ENCODE measurements around the gene AMOTL1. TPM values are rescaled to one million over a fixed set of nuclear protein-coding genes. Genes with fewer than 3 reads are reported as not detected.

AMOTL1 gene
- total and polyA plus RNA-seq, 9 donors, result 31.1 to 61.9 (median 49.3) TPM

- Histone ChIP-seq H3K27ac (ENCODE audit: low read length) (no peak overlapping the region), H3K27me3 (ENCODE audit: control insufficient read depth, insufficient read depth, low read length) (no peaks in the 10 kb centered on the region)
- WGBS (ENCODE audit: insufficient coverage), result 80% methylated on average over 1 of the region's 4 CpGs
Measured at GRCh38 chr11:94815705-94816344, 47.7 kb downstream of the AMOTL1 start.

DNA sequence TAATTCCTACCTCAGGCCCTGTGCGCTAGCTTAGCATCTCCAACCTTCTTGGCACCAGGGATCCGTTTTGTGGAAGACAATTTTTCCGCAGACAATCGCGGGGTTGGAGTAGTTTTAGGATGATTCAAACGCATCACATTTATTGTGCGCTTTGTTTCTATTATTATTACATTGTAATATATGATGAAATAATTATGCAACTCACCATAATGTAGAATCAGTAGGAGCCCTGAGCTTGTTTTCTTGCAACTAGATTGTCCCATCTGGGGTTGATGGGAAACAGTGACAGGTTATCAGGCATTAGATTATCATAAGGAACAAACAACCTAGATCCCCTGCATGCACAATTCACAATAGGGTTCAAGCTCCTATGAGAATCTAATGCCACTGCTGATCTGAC lies 52.3 kb downstream of the AMOTL1 start:
- DNase-seq, result no peak
- Histone ChIP-seq H3K9me3 (replicated peaks; ENCODE audit: control insufficient read depth, low read depth, low read length) (peaks cover 2% of the 10 kb centered on the region), H3K36me3 (ENCODE audit: control insufficient read depth, insufficient read depth, low read length) (peaks cover 38% of the 10 kb centered on the region), H3K4me1 (ENCODE audit: control insufficient read depth, insufficient read depth, low read length) (no peaks in the 10 kb centered on the region), H3K4me3 (ENCODE audit: low read length) (no peak overlapping the region), H3K27me3 (ENCODE audit: control insufficient read depth, insufficient read depth, low read length) (no peaks in the 10 kb centered on the region), H3K27ac (ENCODE audit: low read length) (no peak overlapping the region)
- 100% methylated on average over 1 of the region's 7 CpGs for WGBS (ENCODE audit: insufficient coverage)

More at GRCh38 chr11:94815705-94816344, 47.7 kb downstream of the AMOTL1 start:
- peaks cover 2% of the 10 kb centered on the region for H3K9me3 ChIP-seq (replicated peaks; ENCODE audit: control insufficient read depth, low read depth, low read length)
- no peak for DNase-seq
- H3K4me1 ChIP-seq (ENCODE audit: control insufficient read depth, insufficient read depth, low read length), result no peaks in the 10 kb centered on the region
- H3K4me3 ChIP-seq (ENCODE audit: low read length), result no peak overlapping the region
- H3K36me3 ChIP-seq (ENCODE audit: control insufficient read depth, insufficient read depth, low read length), result peaks cover 18% of the 10 kb centered on the region

GRCh38 chr11:94821439-94821838 lies 53.3 kb downstream of the AMOTL1 start:
- no peak overlapping the region for H3K27ac ChIP-seq (ENCODE audit: low read length)
- no peaks in the 10 kb centered on the region for H3K27me3 ChIP-seq (ENCODE audit: control insufficient read depth, insufficient read depth, low read length)
- H3K4me3 ChIP-seq (ENCODE audit: low read length), result no peak overlapping the region
- H3K4me1 ChIP-seq (ENCODE audit: control insufficient read depth, insufficient read depth, low read length), result no peaks in the 10 kb centered on the region
- 96% methylated on average over 14 of the region's 14 CpGs for WGBS (ENCODE audit: insufficient coverage)
- no peak for DNase-seq
- peaks cover 43% of the 10 kb centered on the region for H3K36me3 ChIP-seq (ENCODE audit: control insufficient read depth, insufficient read depth, low read length)
- H3K9me3 ChIP-seq (replicated peaks; ENCODE audit: control insufficient read depth, low read depth, low read length), result no peaks in the 10 kb centered on the region

- H3K36me3 ChIP-seq (ENCODE audit: control insufficient read depth, insufficient read depth, low read length), result peaks cover 44% of the 10 kb centered on the region
Measured at GRCh38 chr11:94822080-94822479, 53.9 kb downstream of the AMOTL1 start.

GRCh38 chr11:94823102-94823732 lies 55.1 kb downstream of the AMOTL1 start:
- Histone ChIP-seq H3K4me1 (ENCODE audit: control insufficient read depth, insufficient read depth, low read length) (no peaks in the 10 kb centered on the region), H3K27me3 (ENCODE audit: control insufficient read depth, insufficient read depth, low read length) (no peaks in the 10 kb centered on the region), H3K27ac (ENCODE audit: low read length) (no peak overlapping the region), H3K36me3 (ENCODE audit: control insufficient read depth, insufficient read depth, low read length) (peaks cover 55% of the 10 kb centered on the region), H3K9me3 (replicated peaks; ENCODE audit: control insufficient read depth, low read depth, low read length) (no peaks in the 10 kb centered on the region), H3K4me3 (ENCODE audit: low read length) (no peak overlapping the region)
- no peak for DNase-seq
- WGBS (ENCODE audit: insufficient coverage), result 13% methylated on average over 1 of the region's 2 CpGs

More at GRCh38 chr11:94822080-94822479, 53.9 kb downstream of the AMOTL1 start:
- Histone ChIP-seq H3K4me1 (ENCODE audit: control insufficient read depth, insufficient read depth, low read length) (no peaks in the 10 kb centered on the region), H3K27ac (ENCODE audit: low read length) (no peak overlapping the region), H3K27me3 (ENCODE audit: control insufficient read depth, insufficient read depth, low read length) (no peaks in the 10 kb centered on the region), H3K9me3 (replicated peaks; ENCODE audit: control insufficient read depth, low read depth, low read length) (no peaks in the 10 kb centered on the region), H3K4me3 (ENCODE audit: low read length) (no peak overlapping the region)
- DNase-seq, result no peak
- 81% methylated on average over 6 of the region's 7 CpGs for WGBS (ENCODE audit: insufficient coverage)

DNA sequence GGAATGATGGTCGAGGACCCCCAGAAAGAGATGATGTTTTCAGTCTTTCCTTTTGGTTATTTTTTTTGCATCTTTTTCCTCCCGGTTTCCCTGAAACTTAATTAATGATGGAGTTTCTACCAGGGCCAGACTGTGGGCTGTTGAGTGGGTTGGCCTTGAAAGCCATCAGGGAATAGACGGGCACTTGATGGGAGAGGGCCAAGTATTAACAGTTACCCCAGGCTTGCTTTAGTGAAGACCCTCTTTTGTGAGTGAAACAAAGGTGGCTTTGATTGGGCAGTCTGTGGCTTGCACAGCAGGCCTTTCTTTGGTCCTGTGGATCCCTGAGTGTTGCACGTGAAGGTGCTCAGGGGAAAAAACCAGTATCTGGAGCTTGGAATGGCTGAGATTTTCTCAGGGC lies 56.9 kb downstream of the AMOTL1 start:
- no peak for DNase-seq
- Histone ChIP-seq H3K36me3 (ENCODE audit: control insufficient read depth, insufficient read depth, low read length) (peaks cover 64% of the 10 kb centered on the region), H3K4me1 (ENCODE audit: control insufficient read depth, insufficient read depth, low read length) (no peaks in the 10 kb centered on the region), H3K4me3 (ENCODE audit: low read length) (no peak overlapping the region), H3K9me3 (replicated peaks; ENCODE audit: control insufficient read depth, low read depth, low read length) (no peaks in the 10 kb centered on the region), H3K27ac (ENCODE audit: low read length) (no peak overlapping the region), H3K27me3 (ENCODE audit: control insufficient read depth, insufficient read depth, low read length) (no peaks in the 10 kb centered on the region)
- 100% methylated on average over 2 of the region's 4 CpGs for WGBS (ENCODE audit: insufficient coverage)

GRCh38 chr11:94825481-94825880 lies 57.3 kb downstream of the AMOTL1 start:
- H3K27ac ChIP-seq (ENCODE audit: low read length), result no peak overlapping the region
- DNase-seq, result no peak
- H3K36me3 ChIP-seq (ENCODE audit: control insufficient read depth, insufficient read depth, low read length), result peaks cover 65% of the 10 kb centered on the region
- H3K4me1 ChIP-seq (ENCODE audit: control insufficient read depth, insufficient read depth, low read length), result no peaks in the 10 kb centered on the region
- no peaks in the 10 kb centered on the region for H3K27me3 ChIP-seq (ENCODE audit: control insufficient read depth, insufficient read depth, low read length)
- WGBS (ENCODE audit: insufficient coverage), result no CpG with 5 or more reads among the region's 1 CpG
- H3K9me3 ChIP-seq (replicated peaks; ENCODE audit: control insufficient read depth, low read depth, low read length), result no peaks in the 10 kb centered on the region
- no peak overlapping the region for H3K4me3 ChIP-seq (ENCODE audit: low read length)

- WGBS (ENCODE audit: insufficient coverage), result 90% methylated on average over 6 of the region's 7 CpGs
- Histone ChIP-seq H3K4me1 (ENCODE audit: control insufficient read depth, insufficient read depth, low read length) (no peaks in the 10 kb centered on the region), H3K9me3 (replicated peaks; ENCODE audit: control insufficient read depth, low read depth, low read length) (no peaks in the 10 kb centered on the region), H3K36me3 (ENCODE audit: control insufficient read depth, insufficient read depth, low read length) (peaks cover 66% of the 10 kb centered on the region), H3K27me3 (ENCODE audit: control insufficient read depth, insufficient read depth, low read length) (no peaks in the 10 kb centered on the region), H3K27ac (ENCODE audit: low read length) (no peak overlapping the region), H3K4me3 (ENCODE audit: low read length) (no peak overlapping the region)
- no peak for DNase-seq
Measured at GRCh38 chr11:94826415-94826814, 58.3 kb downstream of the AMOTL1 start.

DNA sequence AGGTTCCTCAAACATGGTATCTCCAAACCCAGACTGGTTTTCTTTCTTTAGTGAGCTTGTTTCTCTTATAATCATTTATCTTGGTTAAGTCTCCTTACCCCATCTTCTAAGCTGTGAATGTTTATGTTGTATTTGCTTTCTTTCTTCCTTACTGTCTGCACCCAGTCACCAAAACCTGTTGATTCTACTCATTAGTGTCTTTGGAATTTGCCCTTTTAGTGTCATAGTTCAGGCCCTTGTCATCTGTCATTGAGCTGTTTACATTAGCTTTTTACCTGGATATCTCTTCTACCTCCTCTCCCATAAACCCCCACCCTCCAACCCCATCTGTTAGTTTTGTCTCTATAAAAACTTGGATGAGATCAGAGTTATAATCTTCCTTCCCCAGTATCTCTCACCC lies 59.9 kb downstream of the AMOTL1 start:
- Histone ChIP-seq H3K4me1 (ENCODE audit: control insufficient read depth, insufficient read depth, low read length) (no peaks in the 10 kb centered on the region), H3K4me3 (ENCODE audit: low read length) (no peak overlapping the region), H3K27me3 (ENCODE audit: control insufficient read depth, insufficient read depth, low read length) (no peaks in the 10 kb centered on the region), H3K9me3 (replicated peaks; ENCODE audit: control insufficient read depth, low read depth, low read length) (no peaks in the 10 kb centered on the region), H3K36me3 (ENCODE audit: control insufficient read depth, insufficient read depth, low read length) (peaks cover 66% of the 10 kb centered on the region), H3K27ac (ENCODE audit: low read length) (no peak overlapping the region)
- no peak for DNase-seq

DNA sequence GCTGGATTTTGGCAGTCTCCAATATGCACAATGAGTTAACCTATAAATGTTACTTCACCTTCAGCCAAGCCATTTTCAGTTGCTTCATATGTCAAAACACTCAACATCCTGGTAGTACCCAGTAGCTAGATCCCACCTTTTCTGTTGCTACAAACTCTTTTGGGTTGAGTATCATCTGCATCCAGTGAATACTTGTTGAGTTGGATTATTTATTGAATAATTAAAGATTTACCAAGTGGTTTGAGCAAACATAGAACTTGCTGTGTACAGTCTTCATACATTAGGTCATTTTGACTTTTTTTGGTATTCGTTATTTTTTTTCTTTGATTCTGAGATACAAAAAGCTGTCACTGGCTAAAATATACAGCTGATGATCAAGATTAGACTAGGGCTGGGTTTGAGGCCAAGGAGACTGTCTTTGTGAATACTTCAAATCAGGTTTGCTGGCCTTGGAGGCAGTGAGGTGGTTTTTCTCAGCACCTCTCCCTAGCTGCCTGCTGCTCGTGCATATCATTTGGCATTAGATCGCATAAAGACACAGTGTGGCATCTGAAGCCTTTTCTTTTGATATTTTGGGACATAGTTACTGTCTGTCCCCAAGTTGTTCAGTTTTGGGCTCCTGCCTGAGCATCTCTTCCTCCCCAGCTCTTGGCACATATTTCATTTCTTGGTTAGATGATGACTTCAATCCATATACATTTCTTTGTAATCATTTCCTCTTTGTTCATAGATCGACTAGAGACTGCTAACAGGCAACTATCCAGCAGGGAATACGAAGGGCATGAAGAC lies 62.8 kb downstream of the AMOTL1 start:
- Histone ChIP-seq H3K4me1 (ENCODE audit: control insufficient read depth, insufficient read depth, low read length) (peaks cover 2% of the 10 kb centered on the region), H3K36me3 (ENCODE audit: control insufficient read depth, insufficient read depth, low read length) (peaks cover 60% of the 10 kb centered on the region), H3K27ac (ENCODE audit: low read length) (no peak overlapping the region), H3K27me3 (ENCODE audit: control insufficient read depth, insufficient read depth, low read length) (no peaks in the 10 kb centered on the region), H3K4me3 (ENCODE audit: low read length) (no peak overlapping the region), H3K9me3 (replicated peaks; ENCODE audit: control insufficient read depth, low read depth, low read length) (no peaks in the 10 kb centered on the region)
- 80% methylated on average over 1 of the region's 5 CpGs for WGBS (ENCODE audit: insufficient coverage)
- DNase-seq, result no peak

All from muscle of leg (tissue), 11 donors.